ENCODE measurements around the gene GNGT2. TPM values are rescaled to one million over a fixed set of nuclear protein-coding genes. Genes with fewer than 3 reads are reported as not detected.

GNGT2 gene
- total RNA-seq, 1 experiment from 2014 or later, result not detected

- ChIA-PET CTCF (no interaction called here), POLR2A (no interaction called here)
- Histone ChIP-seq H3K4me3 (ENCODE audit: low read depth in 2 of 2, low read length in 2 of 2) (no peak overlapping the region), H3K27me3 (ENCODE audit: control insufficient read depth, insufficient read depth, low read length) (no peaks in the 10 kb centered on the region), H3K36me3 (ENCODE audit: control insufficient read depth, insufficient read depth, low read length) (no peaks in the 10 kb centered on the region), H3K27ac (ENCODE audit: low read length) (no peak overlapping the region), H3K4me1 (ENCODE audit: control insufficient read depth, insufficient read depth, low read length) (no peaks in the 10 kb centered on the region; the same call in 1 of the 2 replicates), H3K9me3 (ENCODE audit: control insufficient read depth, insufficient read depth, low read depth, low read length) (no peaks in the 10 kb centered on the region; the same call in 1 of the 2 replicates)
- BruUV-seq (replicated peaks), result no TSS peak
- no peak for DNase-seq (ENCODE audit: low read depth, low spot score)
- no peak for ATAC-seq
- intact Hi-C loops (cut with micrococcal nuclease; ENCODE audit: unreplicated experiment) (no loop called here), in situ Hi-C loops (cut with HindIII; ENCODE audit: low pct_unique_long_range_greater_than_20kb, low sequenced_read_pairs) (no loop called here)
- no peak for TF ChIP-seq SIN3A (IDR thresholded peaks at IDR 0.05; ENCODE audit: borderline replicate concordance, insufficient read depth, low read depth, low read length)
- no peak for TF ChIP-seq POLR2AphosphoS5 (IDR thresholded peaks at IDR 0.05; ENCODE audit: low read depth, low read length)
- TF ChIP-seq REST (IDR thresholded peaks at IDR 0.05; ENCODE audit: insufficient read depth in 1 of 2, low read depth in 2 of 2, low read length in 1 of 2), result no peak
- TF ChIP-seq CTCF (IDR thresholded peaks at IDR 0.05), result no peak
- no peak for TF ChIP-seq TCF7L2 (IDR thresholded peaks at IDR 0.05; ENCODE audit: low read depth, low read length)
Measured at GRCh38 chr17:49183801-49184200, 26.6 kb downstream of the GNGT2 start.

- ChIA-PET POLR2A (no interaction called here), CTCF (no interaction called here)
- TF ChIP-seq CTCF (IDR thresholded peaks at IDR 0.05) (no peak), POLR2AphosphoS5 (IDR thresholded peaks at IDR 0.05; ENCODE audit: low read depth, low read length) (no peak), TCF7L2 (IDR thresholded peaks at IDR 0.05; ENCODE audit: low read depth, low read length) (no peak), REST (IDR thresholded peaks at IDR 0.05; ENCODE audit: insufficient read depth in 1 of 2, low read depth in 2 of 2, low read length in 1 of 2) (no peak), SIN3A (IDR thresholded peaks at IDR 0.05; ENCODE audit: borderline replicate concordance, insufficient read depth, low read depth, low read length) (no peak)
- no TSS peak for BruUV-seq (replicated peaks)
- DNase-seq (ENCODE audit: low read depth, low spot score) (no peak), ATAC-seq (no peak)
- intact Hi-C loops (cut with micrococcal nuclease; ENCODE audit: unreplicated experiment) (no loop called here), in situ Hi-C loops (cut with HindIII; ENCODE audit: low pct_unique_long_range_greater_than_20kb, low sequenced_read_pairs) (no loop called here)
- no peaks in the 10 kb centered on the region for H3K36me3 ChIP-seq (ENCODE audit: control insufficient read depth, insufficient read depth, low read length)
- no peaks in the 10 kb centered on the region for H3K27me3 ChIP-seq (ENCODE audit: control insufficient read depth, insufficient read depth, low read length)
- H3K4me3 ChIP-seq (ENCODE audit: low read depth in 2 of 2, low read length in 2 of 2), result no peak overlapping the region
- H3K9me3 ChIP-seq (ENCODE audit: control insufficient read depth, insufficient read depth, low read depth, low read length), result no peaks in the 10 kb centered on the region; the same call in 1 of the 2 replicates
- no peak overlapping the region for H3K27ac ChIP-seq (ENCODE audit: low read length)
- no peaks in the 10 kb centered on the region; the same call in 1 of the 2 replicates for H3K4me1 ChIP-seq (ENCODE audit: control insufficient read depth, insufficient read depth, low read length)
Measured at GRCh38 chr17:49183341-49183740, 27.0 kb downstream of the GNGT2 start.
